K562 treated with DMSO at 1 percent for 12 hours (cell line): ENCODE measurements around the gene FANCG. TPM values are rescaled to one million over a fixed set of nuclear protein-coding genes. Genes with fewer than 3 reads are reported as not detected.

ENCODE experiments used
- total RNA-seq: library from RNA; unstranded; fragments of 300-600 nt; gene quantifications from 2 replicates; pipeline ENCODE4 v1.2.3, GENCODE V29; 2022; ENCODE audit not compliant: insufficient read depth

FANCG gene
- 17.9 and 24.9 TPM in 2 replicates for total RNA-seq

DNA sequence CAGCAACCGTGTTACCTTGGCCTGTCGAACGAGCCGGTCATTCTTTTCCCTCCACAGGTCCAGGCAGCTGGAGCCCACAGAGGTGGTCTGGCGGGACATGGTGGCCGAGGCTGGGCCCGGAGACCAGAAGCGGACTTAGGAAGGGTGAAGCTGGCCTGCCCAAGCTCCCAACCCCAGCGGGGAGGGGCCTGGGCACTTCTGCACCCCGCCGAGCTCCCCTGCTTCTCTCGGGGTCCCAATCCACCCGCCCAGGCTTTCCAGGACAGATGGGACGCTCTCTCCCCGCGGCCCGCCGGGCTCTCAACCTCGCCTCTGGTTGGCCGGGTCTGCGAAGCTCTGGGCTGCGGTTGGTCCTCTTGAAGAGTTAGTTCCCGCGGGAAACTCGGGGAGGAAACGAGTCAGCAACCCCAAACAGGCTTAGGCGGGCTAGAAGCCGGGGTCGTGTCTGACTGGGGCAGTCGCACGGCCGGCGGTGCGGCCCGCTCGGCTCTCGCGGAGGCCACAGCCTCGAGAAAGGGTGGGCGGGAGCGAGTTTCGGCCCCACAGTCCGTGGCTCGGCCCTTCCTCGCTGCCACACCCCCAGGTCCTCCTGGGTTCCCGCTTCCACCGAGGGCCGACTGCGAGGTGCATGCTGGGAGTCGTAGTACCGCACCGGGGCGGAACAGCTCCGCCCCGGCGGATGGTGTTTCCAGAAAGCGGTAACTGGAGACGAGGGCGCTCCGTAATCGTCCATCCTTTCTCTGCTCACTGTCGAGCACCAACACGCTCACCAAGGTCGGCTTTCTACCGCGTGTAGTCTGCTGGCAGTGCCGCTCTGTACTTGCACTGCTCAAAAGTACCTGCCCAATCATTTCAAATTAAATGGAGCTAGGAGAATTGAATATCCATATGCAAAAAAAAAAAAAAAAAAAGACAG is at the start of gene FANCG:
Gene FANCG (minus strand): TSS at position 517 of the 916 bp plus-strand sequence. CDS start 418 bp downstream, at position 99.

DNA sequence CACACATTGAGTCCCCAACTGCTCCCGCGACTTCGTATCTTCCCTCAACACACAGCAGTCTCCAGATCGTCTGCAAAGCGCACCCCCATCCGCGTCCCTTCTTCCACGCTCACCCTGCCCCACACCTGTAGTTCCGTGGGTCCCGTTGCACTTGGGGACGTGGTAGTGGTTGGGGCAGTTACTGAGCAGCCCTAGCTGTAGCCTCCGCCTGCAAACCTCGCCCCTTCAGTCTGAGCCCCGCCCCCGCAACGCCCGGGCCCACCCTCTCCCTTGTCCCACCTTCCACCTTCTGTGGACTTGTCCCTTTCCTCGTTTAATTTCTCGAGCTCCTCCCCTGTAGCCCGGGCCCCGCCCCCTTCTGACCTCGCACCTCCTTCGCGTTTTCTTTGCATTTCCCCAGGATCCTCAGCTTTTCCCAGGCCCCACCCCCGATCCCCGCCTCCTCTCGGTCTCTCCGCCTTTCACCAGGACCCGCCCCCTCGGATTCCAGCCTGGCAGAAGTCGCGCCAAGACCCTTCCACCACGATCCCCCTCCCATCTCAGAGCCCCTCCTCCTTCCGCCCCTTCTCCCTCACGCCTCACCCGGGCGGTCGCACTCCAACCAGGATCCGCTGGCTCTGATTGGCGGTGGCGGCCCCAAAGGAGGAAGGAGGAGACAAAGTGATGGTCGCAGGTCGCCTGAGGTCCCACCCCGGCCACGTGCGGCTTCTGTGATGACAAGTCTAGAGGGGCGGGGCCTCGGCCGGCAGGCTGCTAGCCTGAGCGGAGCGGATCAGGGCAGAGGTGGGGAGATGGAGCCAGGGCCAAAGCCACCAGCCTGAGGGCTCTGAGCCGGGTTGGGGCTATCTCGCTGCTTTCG is 36.2 kb upstream of the FANCG start, which contains the start of gene ATOSB:
Gene ATOSB (minus strand): TSS at position 183 of the 859 bp plus-strand sequence. CDS start 7,588 bp downstream, outside the sequence.

DNA sequence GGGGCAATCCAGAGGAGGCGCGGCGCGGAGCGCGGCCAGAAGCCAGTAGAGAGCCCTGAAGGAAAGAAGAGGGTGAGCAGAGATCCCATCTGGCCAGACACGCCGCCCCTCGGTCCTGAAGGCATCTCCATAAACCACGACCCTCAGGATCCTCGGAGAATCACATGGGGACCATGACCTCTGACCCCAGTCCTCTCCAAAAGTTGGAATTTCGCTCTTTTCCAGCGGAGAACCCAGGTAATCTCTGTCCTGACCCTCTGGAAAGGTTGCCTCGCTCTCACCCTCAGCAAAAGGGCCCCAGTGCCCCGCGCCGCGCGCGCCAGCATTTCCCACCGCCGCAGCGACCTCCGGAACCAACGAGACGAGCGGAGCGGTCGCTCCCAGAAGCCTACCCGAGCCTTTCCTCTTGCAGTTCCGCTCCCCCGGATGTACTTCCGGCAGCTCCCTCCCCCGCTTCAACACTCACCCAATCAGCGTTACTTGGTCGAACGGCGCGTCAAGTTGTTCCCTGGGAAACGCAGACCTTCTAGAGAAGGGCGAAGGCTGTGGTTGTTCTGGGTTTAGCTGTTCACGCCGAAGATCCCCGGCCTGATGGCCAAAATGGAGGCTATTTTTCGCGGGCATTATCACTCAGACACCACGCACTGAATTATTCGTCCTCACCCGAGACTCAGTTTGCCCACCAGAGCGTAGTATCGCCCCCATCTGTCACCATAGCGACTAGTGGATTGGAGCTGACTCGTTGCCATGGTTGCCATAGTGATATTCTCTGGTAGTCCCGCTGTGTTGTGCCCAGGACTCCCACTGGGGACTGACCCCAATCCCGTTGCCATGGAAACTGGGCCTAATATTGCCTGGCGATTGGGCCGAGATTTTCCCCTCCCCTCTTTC is 23.3 kb upstream of the FANCG start, which contains the start of gene STOML2:
Gene STOML2 (minus strand): TSS at position 363 of the 891 bp plus-strand sequence. CDS start 37 bp downstream, at position 326.

DNA sequence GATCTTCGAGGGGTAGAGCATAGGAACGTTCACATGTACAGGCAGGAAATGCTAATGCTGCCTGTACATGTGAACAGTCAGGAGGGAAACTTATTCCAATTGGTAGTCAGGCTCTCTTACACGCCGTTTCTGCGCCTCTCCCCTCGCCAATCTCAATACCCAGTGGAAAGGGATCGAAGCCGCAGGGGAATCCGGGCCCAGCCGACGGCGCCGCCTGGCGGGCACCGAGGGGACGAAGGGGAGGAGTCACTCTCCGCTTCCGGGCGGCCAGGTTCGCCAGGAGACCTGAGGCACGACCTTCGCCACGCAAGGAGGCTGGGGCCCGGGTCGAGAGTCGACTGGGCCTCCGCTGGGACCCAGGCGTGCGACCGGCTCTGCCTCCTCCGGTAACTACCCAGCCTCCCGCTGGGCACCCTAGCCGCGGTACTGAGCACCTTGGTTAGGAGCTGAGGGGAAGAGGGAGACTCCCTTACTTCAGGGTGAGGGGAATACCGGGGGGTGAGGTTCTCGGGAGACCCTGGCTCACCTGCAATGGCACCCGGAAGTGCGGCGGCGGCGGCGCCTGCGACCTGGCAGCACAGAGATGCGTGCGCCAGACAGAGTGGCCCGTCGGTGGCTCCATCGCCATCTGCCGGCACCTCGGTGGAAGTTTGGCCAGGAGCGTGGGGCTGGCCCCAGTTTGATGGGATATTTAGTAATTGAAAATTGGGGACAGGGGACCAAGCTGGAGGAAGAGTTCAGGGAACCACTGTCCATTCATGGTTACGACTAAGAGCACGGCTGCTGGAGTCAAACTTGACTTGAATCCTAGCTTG is 16.5 kb upstream of the FANCG start, which contains the start of gene PIGO:
Gene PIGO (minus strand): TSS at position 557 of the 815 bp plus-strand sequence. CDS start 1,026 bp downstream, outside the sequence.

DNA sequence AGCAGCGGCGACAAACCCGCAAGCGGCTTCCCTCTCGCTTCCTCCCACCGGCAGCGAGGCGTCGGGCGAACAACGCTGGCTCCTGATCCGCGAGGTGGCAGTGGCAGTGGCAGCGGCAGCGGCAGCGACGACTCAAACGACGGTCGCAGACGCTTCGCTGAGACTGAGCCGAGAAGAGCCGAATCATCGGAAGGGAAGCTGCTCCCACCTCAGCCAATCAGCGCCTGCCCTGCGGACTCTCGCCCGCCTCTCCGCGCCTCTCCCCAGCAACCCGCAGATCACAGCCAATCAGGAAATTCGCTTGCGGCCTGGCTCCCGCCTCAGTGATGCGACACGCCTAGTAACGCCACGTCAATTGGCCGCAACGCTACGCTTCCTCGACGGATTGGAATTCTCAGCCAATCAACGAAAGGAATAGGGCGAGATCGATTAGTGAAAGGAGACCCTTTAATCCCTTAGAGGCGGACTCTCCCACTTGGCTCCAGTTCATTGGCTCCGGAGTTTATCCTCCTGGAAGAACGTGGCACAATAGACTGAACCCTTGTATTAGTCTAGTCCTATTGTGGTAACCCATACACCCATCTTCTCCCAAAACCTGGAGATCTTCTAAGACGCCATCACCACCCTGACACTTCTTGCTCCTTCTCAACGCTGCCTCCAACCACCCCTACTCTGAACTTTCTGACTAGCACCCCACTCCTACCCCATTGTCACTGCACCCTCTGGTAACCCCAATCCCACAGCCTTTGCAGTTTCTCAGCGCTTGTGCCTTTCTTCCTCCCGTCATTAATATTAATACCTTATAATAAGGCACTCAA is 7.1 kb downstream of the FANCG start, which contains the start of gene VCP:
Gene VCP (minus strand): TSS at position 165 of the 818 bp plus-strand sequence. CDS start 272 bp downstream, outside the sequence.

Other genes starting within 250 kb of the FANCG start
- 0.39 and 0.68 TPM in 2 replicates for gene PHF24, start 121.7 kb downstream of the FANCG start, total RNA-seq
- 1.9 and 5.3 TPM in 2 replicates for gene DNAJB5, start 90.2 kb downstream of the FANCG start, total RNA-seq
- 133 and 207 TPM in 2 replicates for gene VCP, start 7.3 kb downstream of the FANCG start, total RNA-seq
- gene PIGO, start 16.6 kb upstream of the FANCG start, total RNA-seq: 6.2 and 11.2 TPM in 2 replicates
- gene STOML2, start 23.2 kb upstream of the FANCG start, total RNA-seq: 135 and 175 TPM in 2 replicates
- 4.7 and 7.6 TPM in 2 replicates for gene ATOSB, start 35.9 kb upstream of the FANCG start, total RNA-seq
- gene UNC13B, start 82.1 kb upstream of the FANCG start, total RNA-seq: 5.9 and 16.9 TPM in 2 replicates